ENCODE measurements around the gene LRRN2. TPM values are rescaled to one million over a fixed set of nuclear protein-coding genes. Genes with fewer than 3 reads are reported as not detected.

Gene LRRN2
- total RNA-seq (2021), result 4.5 and 5.8 TPM in 2 replicates
- long read RNA-seq, full-length matches to known transcripts, result 6 of 6 reads
- long read RNA-seq, partial matches to known transcripts, result 0 of 6 reads
- long read RNA-seq, other reads (novel, unspliced or antisense), result 0 of 6 reads

GRCh38 chr1:204685236-204686006 lies at the start of gene LRRN2:
Gene LRRN2 (minus strand): TSS chr1:204685738. CDS start chr1:204619992, 65,746 bp downstream.
- H3K4me3 Mint-ChIP-seq, result peak within 1 kb of the TSS; percentile 85 to 93
- H2BK20ac ChIP-seq (ENCODE audit: low read depth, low read length, poor library complexity, severe bottlenecking), result no peak within 1 kb of the TSS
- peak within 1 kb of the TSS; percentile 57 for H3K4me2 ChIP-seq (ENCODE audit: insufficient read depth, insufficient read length, low read length)
- no peak within 1 kb of the TSS for H2BK15ac ChIP-seq (ENCODE audit: low read depth, low read length)
- peak; percentile 44 for DNase-seq
- H3T11ph ChIP-seq (ENCODE audit: low read length), result no peak within 1 kb of the TSS
- no peak within 1 kb of the TSS for H2AFZ ChIP-seq (ENCODE audit: low read length)
- H3K9ac ChIP-seq (ENCODE audit: extremely low read depth, insufficient read length, low read length), result no peak within 1 kb of the TSS
- no peak within 1 kb of the TSS for H4K8ac ChIP-seq (replicated peaks; ENCODE audit: insufficient read length, low read depth, low read length)
- TF ChIP-seq CTCF (conservative IDR thresholded peaks at IDR 0.05), result no peak
- H3K4me1 Mint-ChIP-seq, result peaks cover 12 to 18% of the 10 kb centered on the region in 2 experiments
- H2BK5ac ChIP-seq (ENCODE audit: insufficient read length, low read length), result no peak within 1 kb of the TSS
- H4K5ac ChIP-seq (ENCODE audit: insufficient read length, low read depth, low read length), result no peak within 1 kb of the TSS
- H3K27me3 Mint-ChIP-seq (ENCODE audit: low read depth), result peaks cover 77% of the 10 kb centered on the region
- no peak within 1 kb of the TSS for H3K56ac ChIP-seq (ENCODE audit: insufficient read length, low read depth, low read length)
- H4K20me1 ChIP-seq (ENCODE audit: control insufficient read depth, insufficient read depth, insufficient read length), result no peaks in the 10 kb centered on the region
- no peaks in the 10 kb centered on the region for H3K9me3 ChIP-seq (ENCODE audit: control insufficient read depth, low read depth, low read length)
- H3K27me3 ChIP-seq (ENCODE audit: insufficient read depth, low read length), result peaks cover 14% of the 10 kb centered on the region; the same call in 1 of the 2 replicates
- peak within 1 kb of the TSS; percentile 38; the same call in 1 of the 2 replicates for H3K14ac ChIP-seq (ENCODE audit: insufficient read depth, low read length)
- no peak within 1 kb of the TSS for H3K4ac ChIP-seq (ENCODE audit: low read depth, low read length)
- H3K27ac ChIP-seq (ENCODE audit: insufficient read length, low read depth, low read length), result no peak within 1 kb of the TSS
- WGBS (ENCODE audit: extremely low coverage, insufficient read length, low lambda C conversion rate), result no CpG with 5 or more reads among the region's 84 CpGs
- H2AK5ac ChIP-seq (ENCODE audit: insufficient read length, low read length), result no peak within 1 kb of the TSS
- 0 out of 7 replicates have a peak, but pooled peaks cover 0 to 1% (median 0%) of the 10 kb centered on the region in 3 experiments for H3K36me3 Mint-ChIP-seq (ENCODE audit: insufficient read depth in 1 of 3, low read depth in 3 of 3)
- H3K23ac ChIP-seq (ENCODE audit: insufficient read length, low read depth, low read length), result no peak within 1 kb of the TSS
- no peaks in the 10 kb centered on the region for H3K4me1 ChIP-seq (ENCODE audit: insufficient read depth, low read length)
- H3K23me2 ChIP-seq (ENCODE audit: insufficient read length, low read depth, low read length, poor library complexity, severe bottlenecking), result peaks cover 15% of the 10 kb centered on the region
- no peak within 1 kb of the TSS for H2BK12ac ChIP-seq (ENCODE audit: insufficient read length, low read depth, low read length)
- H3K9me3 Mint-ChIP-seq, result no peaks in the 10 kb centered on the region
- peak within 1 kb of the TSS in 1 of 3 experiments; percentile 74; a peak in 2 of 7 replicates for H3K27ac Mint-ChIP-seq
- no peak within 1 kb of the TSS for H2BK120ac ChIP-seq (ENCODE audit: low read depth, low read length, poor library complexity, severe bottlenecking)
- no peak within 1 kb of the TSS for H4K91ac ChIP-seq (ENCODE audit: insufficient read length, low read depth, low read length)
- no peaks in the 10 kb centered on the region for H3K79me1 ChIP-seq (ENCODE audit: insufficient read depth, low read depth, low read length, poor library complexity, severe bottlenecking)
- no peaks in the 10 kb centered on the region for H3K79me2 ChIP-seq (ENCODE audit: insufficient read depth, low read length)
- H3K18ac ChIP-seq (ENCODE audit: insufficient read length, low read depth, low read length), result no peak within 1 kb of the TSS
